Neural cell (in vitro differentiated cells): ENCODE data around the gene KIF4A.

ENCODE experiments used
- CTCF ChIP-seq: fragments of 450-650 bp; IDR thresholded peaks from 2 replicates; pipeline ENCODE4 v1.5.1; 2014; ENCODE audit warnings: antibody characterized with exemption, mild to moderate bottlenecking, moderate library complexity; ENCODE audit not compliant: poor library complexity, severe bottlenecking
- EP300 ChIP-seq: fragments of 450-650 bp; conservative IDR thresholded peaks from 2 replicates; pipeline ENCODE4 v1.6.1; 2014; ENCODE audit warnings: antibody characterized with exemption, mild to moderate bottlenecking, moderate library complexity; ENCODE audit not compliant: poor library complexity, severe bottlenecking
- EZH2 ChIP-seq: fragments of 200-600, 300-800 bp; shearing (Covaris generic), sonication (generic); IDR thresholded peaks from 2 replicates; pipeline ENCODE4 v1.6.1; 2014; ENCODE audit warnings: antibody characterized with exemption, low read length, borderline replicate concordance, mild to moderate bottlenecking; ENCODE audit not compliant: insufficient read depth, poor library complexity, severe bottlenecking
- MXI1 ChIP-seq: fragments of 450-650 bp; conservative IDR thresholded peaks from 2 replicates; pipeline ENCODE4 v1.6.1; 2014; ENCODE audit warnings: antibody characterized with exemption, mild to moderate bottlenecking; ENCODE audit not compliant: poor library complexity, severe bottlenecking
- POLR2AphosphoS5 ChIP-seq: IDR thresholded peaks from 2 replicates; pipeline ENCODE4 v1.6.1; 2012
- RAD21 ChIP-seq: fragments of 450-650 bp; conservative IDR thresholded peaks from 2 replicates; pipeline ENCODE4 v1.6.1; 2014; ENCODE audit warnings: antibody characterized with exemption, mild to moderate bottlenecking, moderate library complexity
- REST ChIP-seq: IDR thresholded peaks from 2 replicates; pipeline ENCODE4 v1.6.1; 2012; ENCODE audit warnings: borderline replicate concordance
- SMC3 ChIP-seq: fragments of 450-650 bp; conservative IDR thresholded peaks from 2 replicates; pipeline ENCODE4 v1.6.1; 2014; ENCODE audit warnings: antibody characterized with exemption, mild to moderate bottlenecking, moderate library complexity; ENCODE audit not compliant: poor library complexity
- TAF1 ChIP-seq: IDR thresholded peaks from 2 replicates; pipeline ENCODE4 v1.6.1; 2012; ENCODE audit warnings: low read depth

GRCh38 chrX:70346418-70347070, 56.6 kb downstream of the KIF4A start:
- TF ChIP-seq CTCF (no peak), RAD21 (no peak), POLR2AphosphoS5 (no peak), EZH2 (no peak), EP300 (no peak), TAF1 (no peak), REST (no peak), SMC3 (no peak), MXI1 (no peak)
